ENCODE measurements around the gene RPLP1. TPM values are rescaled to one million over a fixed set of nuclear protein-coding genes. Genes with fewer than 3 reads are reported as not detected.

Gene RPLP1
- total and polyA plus RNA-seq, 2 of the 8 experiments (the other 6 are each of a cell fraction or from before 2014, with no cell fraction given) = 2,089 to 4,387 TPM

DNA sequence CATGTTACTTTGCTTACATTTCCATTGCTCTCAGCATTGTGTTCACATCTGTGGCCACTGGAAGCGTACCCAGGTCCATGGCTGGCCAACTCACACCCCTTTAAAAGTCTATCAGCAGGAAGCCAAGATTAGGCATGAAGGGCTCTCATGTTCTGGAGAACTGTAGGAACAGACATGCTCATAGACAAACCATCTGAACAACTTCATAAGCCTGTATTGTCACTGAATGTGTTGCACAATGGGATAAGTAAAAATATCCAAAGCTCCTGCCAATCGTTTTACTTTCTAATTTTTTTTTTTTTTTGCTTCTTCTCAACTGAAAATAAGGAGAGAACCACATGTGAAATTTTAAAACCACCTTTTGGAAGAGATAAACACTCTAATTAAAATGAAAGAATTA, 6.4 kb downstream of the RPLP1 start:
- DNase-seq (ENCODE audit: low read depth in 1 of 2, low spot score in 2 of 2) (no peak), FAIRE-seq (no peak)
- peaks cover 0 to 7% (median 4%) of the 10 kb centered on the region in 4 experiments; a peak in 4 of 7 replicates for H3K4me1 ChIP-seq (replicated peaks in 1 of 4; ENCODE audit: control insufficient read depth in 3 of 4, insufficient read depth in 4 of 4, low read length in 3 of 4)
- ChIA-PET CTCF (ENCODE audit: partially characterized antibody) (no interaction called here), POLR2A (ENCODE audit: partially characterized antibody) (interaction anchor here (1.2 kb wide), 1 partner anchor 28 kb away, joined by 3 read pairs; no protein-coding TSS in a partner anchor)
- TF ChIP-seq YY1 (IDR thresholded peaks at IDR 0.05; ENCODE audit: low read depth, low read length) (no peak), BCL11A (IDR thresholded peaks at IDR 0.05; ENCODE audit: low read depth in 2 of 2, low read length in 2 of 2) (no peak), CBX5 (IDR thresholded peaks at IDR 0.05; ENCODE audit: low read depth, low read length) (no peak)
- no peak overlapping the region for H4K91ac ChIP-seq (replicated peaks; ENCODE audit: insufficient read length, low read length)
- H4K5ac ChIP-seq (ENCODE audit: insufficient read length, low read depth, low read length) = no peak overlapping the region
- no peaks in the 10 kb centered on the region for H3K9me3 ChIP-seq (ENCODE audit: insufficient read depth in 2 of 2, low read depth in 1 of 2, low read length in 1 of 2)
- no peak overlapping the region for H2BK5ac ChIP-seq (ENCODE audit: low read depth, low read length)
- peaks cover 13 to 34% (median 25%) of the 10 kb centered on the region in 4 experiments for H3K36me3 ChIP-seq (ENCODE audit: control insufficient read depth in 2 of 4, insufficient read depth in 4 of 4, low read length in 3 of 4)
- H2AK5ac ChIP-seq (ENCODE audit: low read depth, low read length) = no peak overlapping the region
- H2BK120ac ChIP-seq (replicated peaks; ENCODE audit: low read depth, low read length) = no peak overlapping the region
- H3K23me2 ChIP-seq (ENCODE audit: low read depth, low read length) = 0 out of 2 replicates have a peak, but pooled peaks cover 3% of the 10 kb centered on the region
- H4K8ac ChIP-seq (ENCODE audit: extremely low read depth, insufficient read depth, low read length) = no peak overlapping the region
- H2BK12ac ChIP-seq (ENCODE audit: low read depth, low read length) = no peak overlapping the region
- no peak overlapping the region for H3K27ac ChIP-seq (ENCODE audit: low read depth, low read length)
- no peak overlapping the region for H3K4me2 ChIP-seq (ENCODE audit: insufficient read depth in 1 of 2, low read depth in 2 of 2, low read length in 2 of 2)
- H3K14ac ChIP-seq (ENCODE audit: insufficient read length) = no peak overlapping the region
- H2BK15ac ChIP-seq (ENCODE audit: low read length) = no peak overlapping the region
- no peaks in the 10 kb centered on the region for H3K27me3 ChIP-seq (replicated peaks in 1 of 4; ENCODE audit: control insufficient read depth in 3 of 4, extremely low read depth in 1 of 4, insufficient read depth in 3 of 4, low read length in 3 of 4)
- no peak overlapping the region for H3K4me3 ChIP-seq (ENCODE audit: extremely low read depth in 1 of 4, insufficient read depth in 2 of 4, low read depth in 3 of 4, low read length in 4 of 4)
- H4K20me1 ChIP-seq (replicated peaks in 1 of 2; ENCODE audit: control insufficient read depth in 1 of 2, insufficient read depth in 2 of 2, low read length in 2 of 2) = peaks cover 15 to 18% of the 10 kb centered on the region in 2 experiments
- H3K9ac ChIP-seq (replicated peaks in 1 of 4; ENCODE audit: extremely low read depth in 1 of 4, low read depth in 3 of 4, low read length in 3 of 4) = no peak overlapping the region
- H2AFZ ChIP-seq (ENCODE audit: low read length) = no peak overlapping the region
- no peak overlapping the region for H3K18ac ChIP-seq (ENCODE audit: extremely low read depth, low read length)
- 73% methylated on average over 2 of the region's 2 CpGs; no CpG with 5 or more reads in 1 of the 2 experiments for WGBS, 2 experiments (ENCODE audit: extremely low coverage in 1 of 2, insufficient coverage in 1 of 2, insufficient read length in 1 of 2, insufficient replicate concordance in 2 of 2, low coverage in 1 of 2, low lambda C conversion rate in 2 of 2, missing lambda C conversion rate in 1 of 2)
- no peak overlapping the region for H3K4ac ChIP-seq (replicated peaks; ENCODE audit: insufficient read length, low read depth, low read length)
- H3K79me2 ChIP-seq (ENCODE audit: control insufficient read depth in 1 of 2, insufficient read depth in 2 of 2, low read length in 2 of 2) = peaks cover 0 to 17% of the 10 kb centered on the region in 2 experiments; a peak in 3 of 4 replicates
- no peak overlapping the region for H2BK20ac ChIP-seq (ENCODE audit: low read length)
- no peak overlapping the region for H3K56ac ChIP-seq (replicated peaks; ENCODE audit: insufficient read length, low read depth, low read length)
- no peak overlapping the region for H3K23ac ChIP-seq (ENCODE audit: insufficient read length)
- peaks cover 3% of the 10 kb centered on the region; the same call in 1 of the 2 replicates for H3K79me1 ChIP-seq (ENCODE audit: low read depth, low read length)

All from H1 (cell line).